ENCODE measurements around the gene MFGE8. TPM values are rescaled to one million over a fixed set of nuclear protein-coding genes. Genes with fewer than 3 reads are reported as not detected.

The MFGE8 gene
- total RNA-seq, 1 donor from 2014 or later: 140 TPM

DNA sequence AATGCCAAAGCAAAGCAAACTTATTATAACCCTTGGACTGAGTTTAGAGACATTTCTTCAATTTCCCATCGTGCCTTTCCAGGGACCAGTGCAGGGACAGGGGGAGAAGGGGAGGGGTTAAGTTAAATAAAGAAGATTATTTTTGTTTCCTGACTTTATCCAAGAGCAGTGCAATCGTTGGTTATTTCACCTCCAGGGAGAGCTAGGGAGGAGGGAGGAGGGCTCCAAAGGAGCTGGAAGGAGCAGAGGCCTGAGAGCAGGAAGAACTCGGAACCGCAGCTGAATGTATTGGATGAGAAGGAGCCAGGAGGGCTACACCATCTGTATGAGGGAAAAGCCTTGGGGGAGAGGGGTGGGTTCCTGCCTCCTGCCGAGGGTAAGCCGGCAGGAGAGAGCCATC is 38.5 kb downstream of the MFGE8 start:
- no peak for DNase-seq (ENCODE audit: extremely low read depth, low read depth, low spot score)

DNA sequence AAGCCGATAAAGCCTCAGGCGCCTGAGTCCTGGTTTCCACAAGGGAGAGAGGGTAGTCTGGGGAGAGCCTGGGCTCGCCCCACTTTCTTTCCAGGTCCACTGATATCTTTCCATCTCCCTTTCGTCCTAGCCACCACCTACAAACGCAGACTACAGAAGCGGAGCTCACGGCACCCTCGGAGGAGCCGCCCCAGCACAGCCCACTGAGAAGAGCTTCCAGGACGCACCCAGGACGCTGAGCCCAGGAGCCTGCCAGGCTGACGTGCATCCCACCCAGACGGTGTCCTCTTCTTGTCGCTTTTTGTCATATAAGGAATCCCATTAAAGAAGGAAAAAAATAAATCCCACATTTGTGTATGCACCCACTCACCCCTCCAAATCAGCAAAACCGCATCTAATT is 38.9 kb downstream of the MFGE8 start:
- DNase-seq (ENCODE audit: extremely low read depth, low read depth, low spot score): no peak

DNA sequence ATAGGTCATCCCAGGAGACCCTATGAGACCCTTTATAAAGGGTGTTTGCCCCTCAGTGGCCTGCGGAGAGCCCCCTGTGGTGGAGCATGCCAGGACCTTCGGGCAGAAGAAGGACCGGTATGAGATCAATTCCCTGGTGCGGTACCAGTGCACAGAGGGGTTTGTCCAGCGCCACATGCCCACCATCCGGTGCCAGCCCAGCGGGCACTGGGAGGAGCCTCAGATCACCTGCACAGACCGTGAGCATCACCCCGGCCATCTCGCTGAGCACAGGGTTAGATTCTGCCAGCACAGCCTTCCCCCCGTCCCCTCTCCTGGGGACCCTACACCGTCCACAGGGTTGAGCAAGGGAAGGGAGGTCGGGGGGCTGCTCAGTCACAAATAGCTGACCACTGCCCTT is 39.4 kb downstream of the MFGE8 start:
- DNase-seq (ENCODE audit: extremely low read depth, low read depth, low spot score): no peak

DNA sequence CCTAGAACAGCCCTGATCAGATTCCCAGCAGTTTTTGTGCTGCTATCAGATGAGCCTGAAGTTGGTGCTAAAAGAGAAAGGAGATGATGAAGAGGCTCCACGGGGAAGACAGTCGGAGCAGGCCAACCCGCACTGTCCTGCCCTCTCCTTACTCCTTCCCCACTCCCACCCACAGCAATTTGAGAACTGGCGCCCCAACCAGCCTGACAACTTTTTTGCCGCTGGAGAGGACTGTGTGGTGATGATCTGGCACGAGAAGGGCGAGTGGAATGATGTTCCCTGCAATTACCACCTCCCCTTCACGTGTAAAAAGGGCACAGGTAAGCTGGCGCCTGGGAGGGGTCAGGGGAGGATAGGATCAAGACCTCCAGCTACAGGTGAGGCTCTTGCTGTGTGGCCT is 40.5 kb downstream of the MFGE8 start:
- DNase-seq (ENCODE audit: extremely low read depth, low read depth, low spot score): no peak

DNA sequence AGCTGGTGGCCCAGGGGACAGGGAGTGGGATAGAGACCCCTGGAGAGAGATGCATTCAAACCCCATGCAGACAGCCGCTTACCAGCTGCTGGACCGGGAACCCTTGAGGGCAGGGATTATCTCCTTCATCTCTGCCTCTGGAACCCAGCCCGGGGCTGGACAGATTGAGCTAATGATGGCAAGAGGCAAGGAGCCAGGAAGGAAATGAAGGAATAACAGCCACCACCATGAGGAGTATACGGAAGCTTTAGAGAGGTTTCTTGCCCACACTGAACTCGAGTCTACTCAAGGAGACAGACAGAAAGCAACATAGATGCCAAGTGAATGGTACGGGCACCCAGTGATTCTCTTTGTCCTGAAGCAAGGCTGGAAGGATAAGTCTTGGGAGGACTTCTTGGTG is 41.1 kb downstream of the MFGE8 start:
- DNase-seq (ENCODE audit: extremely low read depth, low read depth, low spot score): no peak

DNA sequence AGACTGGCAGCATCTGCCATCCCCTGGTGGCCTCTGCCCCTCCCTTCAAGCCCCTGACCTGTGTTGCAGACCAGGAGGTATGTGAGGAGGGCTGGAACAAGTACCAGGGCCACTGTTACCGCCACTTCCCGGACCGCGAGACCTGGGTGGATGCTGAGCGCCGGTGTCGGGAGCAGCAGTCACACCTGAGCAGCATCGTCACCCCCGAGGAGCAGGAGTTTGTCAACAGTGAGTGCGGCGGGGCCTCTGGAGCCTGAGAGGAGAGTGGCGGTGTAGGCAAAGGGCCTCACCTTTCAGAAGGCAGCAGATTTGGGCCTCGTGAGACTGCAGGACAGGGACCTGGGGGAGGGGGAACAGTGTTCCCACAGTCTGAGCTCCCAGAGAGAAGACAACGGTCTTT is 41.9 kb downstream of the MFGE8 start:
- no peak for DNase-seq (ENCODE audit: extremely low read depth, low read depth, low spot score)

DNA sequence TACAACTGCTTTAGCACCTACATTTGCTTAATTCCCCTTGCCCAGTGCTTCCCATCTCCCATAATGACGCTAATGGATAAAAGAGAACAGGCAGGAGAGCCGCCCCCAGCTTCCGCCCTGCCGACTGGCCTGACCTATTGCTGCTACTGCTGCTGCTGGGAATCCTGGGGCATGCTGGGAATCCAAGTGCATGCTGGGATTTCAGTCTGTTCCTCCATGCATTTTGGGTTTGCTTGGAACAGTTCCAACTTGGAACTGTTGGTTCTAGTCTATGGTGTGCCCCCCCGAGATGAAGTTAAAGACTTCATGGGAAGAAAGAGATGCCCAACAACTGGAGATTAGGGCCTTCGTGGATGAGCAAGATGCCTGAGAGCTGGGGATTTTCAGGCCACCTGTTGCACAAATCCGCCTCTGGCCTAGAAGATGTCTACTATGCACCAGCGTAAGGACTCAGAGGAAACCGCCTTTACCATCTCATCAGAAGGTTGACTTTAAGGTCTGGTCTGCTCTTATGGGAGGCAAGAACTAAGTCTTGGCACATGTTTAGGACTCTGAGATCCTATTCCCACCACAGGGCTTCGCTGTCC is 46.8 kb downstream of the MFGE8 start:
- no peak for DNase-seq (ENCODE audit: extremely low read depth, low read depth, low spot score)

DNA sequence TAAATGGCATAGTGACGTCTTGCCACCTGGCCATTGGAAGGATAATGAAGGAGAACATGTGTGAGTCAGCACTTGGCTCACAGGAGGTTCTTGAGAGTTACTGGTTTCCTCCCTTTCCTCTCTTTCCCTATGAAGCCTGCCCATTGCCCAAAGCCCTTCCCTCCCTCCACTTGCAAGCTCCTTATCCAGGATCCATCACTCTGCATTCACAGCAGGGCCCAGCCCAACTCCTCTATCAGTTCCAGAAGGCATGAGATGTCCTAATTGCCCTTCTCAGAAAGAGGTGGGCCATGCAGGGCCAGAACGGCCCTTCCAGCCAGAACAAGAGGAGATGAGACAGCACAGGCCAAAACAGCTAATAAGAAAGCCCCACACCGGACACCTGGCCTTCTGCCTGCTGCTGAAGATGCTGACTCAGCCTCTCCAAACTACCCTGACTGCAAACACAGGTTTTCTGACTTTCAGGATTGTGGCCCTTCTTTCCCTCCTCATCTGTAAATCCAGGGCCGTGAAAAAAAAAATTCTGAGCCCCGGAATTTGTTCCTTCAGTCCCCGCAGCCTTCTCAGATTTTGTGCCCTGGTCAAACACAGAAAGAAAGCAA is 47.6 kb downstream of the MFGE8 start:
- DNase-seq (ENCODE audit: extremely low read depth, low read depth, low spot score): no peak

DNA sequence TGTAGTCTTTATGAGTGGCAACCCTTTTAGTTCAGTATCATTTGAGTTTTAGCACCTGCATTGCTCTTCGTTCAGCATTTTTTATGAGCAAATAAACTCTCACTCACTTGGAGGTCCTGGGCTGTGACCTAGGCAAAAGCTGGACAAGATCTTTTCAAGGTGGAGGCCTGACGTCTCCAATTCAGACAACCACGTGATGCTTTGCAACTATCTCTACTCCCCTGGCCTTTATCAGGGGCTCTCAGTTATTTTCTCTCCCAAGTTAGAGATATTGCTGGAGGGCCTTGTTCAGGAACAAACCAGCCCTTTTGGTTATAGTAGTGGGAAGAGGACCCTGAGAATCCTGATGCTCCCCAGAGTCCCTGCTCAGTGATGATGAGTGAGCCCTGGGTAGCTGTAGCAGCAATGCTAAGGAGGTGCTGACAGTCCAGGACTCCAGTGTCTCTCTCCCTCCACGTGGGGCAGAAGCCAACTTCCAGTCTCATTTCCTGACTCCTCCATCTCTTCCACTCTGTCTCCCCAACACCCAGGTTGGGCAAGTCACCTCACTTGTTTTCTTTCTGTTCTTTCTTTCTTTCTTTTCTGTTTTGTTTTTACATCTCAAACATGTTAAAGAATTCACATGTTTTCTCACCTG is 48.2 kb downstream of the MFGE8 start:
- DNase-seq (ENCODE audit: extremely low read depth, low read depth, low spot score): no peak

DNA sequence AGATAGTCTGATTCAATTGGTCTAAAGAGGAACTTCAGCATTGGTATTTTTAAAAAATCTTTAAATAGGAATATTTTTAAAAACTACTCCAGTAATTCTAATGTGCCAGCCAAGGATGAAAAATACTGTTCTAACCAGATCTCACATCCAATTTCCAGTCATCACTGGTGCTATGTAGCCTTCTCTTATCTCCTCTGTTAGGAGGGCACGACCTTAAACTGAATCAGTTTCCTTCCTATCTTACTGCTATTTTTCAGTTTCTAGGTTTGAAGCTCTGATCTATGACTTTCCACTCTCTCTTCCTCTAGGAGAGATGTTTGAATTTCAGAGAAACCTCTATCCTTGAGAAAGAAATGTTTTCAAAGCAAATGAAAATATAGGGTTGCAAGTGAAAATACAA is 49.8 kb downstream of the MFGE8 start:
- DNase-seq (ENCODE audit: extremely low read depth, low read depth, low spot score): no peak

DNA sequence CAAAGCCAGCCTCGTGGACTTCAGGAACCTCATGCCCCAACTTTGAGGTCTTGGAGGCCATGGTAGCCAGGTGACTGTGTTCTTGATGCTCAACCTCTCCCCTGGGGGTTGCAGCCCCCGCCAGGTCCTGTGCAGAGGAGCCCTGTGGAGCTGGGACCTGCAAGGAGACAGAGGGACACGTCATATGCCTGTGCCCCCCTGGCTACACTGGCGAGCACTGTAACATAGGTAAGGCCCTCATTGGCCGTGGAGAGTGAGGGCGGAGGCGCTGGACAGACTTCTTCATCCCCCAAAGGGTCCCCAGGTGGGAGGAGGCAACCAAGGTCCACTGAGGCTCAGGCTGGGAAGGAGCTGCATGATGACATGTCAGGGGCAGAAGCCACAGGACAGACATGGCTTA is 53.0 kb downstream of the MFGE8 start:
- no peak for DNase-seq (ENCODE audit: extremely low read depth, low read depth, low spot score)

DNA sequence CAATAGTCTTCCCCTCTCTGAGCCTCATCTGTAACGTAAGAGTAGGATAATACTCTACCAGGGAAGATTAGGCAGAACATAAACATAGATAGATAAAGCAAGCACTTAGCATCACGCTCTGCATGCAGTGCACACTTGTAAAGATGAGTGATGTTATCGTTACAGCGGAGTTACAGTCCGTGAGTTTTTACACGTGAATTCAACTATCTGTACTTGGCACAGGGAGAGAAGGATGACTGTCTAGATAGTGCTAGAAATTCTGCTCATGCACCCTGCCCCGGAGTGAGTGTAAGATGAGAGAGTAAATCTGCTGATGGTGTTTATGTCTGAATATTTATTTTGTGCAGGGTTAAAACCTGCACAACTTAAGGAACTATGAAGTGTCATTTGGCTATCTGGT is 53.6 kb downstream of the MFGE8 start:
- no peak for DNase-seq (ENCODE audit: extremely low read depth, low read depth, low spot score)

DNA sequence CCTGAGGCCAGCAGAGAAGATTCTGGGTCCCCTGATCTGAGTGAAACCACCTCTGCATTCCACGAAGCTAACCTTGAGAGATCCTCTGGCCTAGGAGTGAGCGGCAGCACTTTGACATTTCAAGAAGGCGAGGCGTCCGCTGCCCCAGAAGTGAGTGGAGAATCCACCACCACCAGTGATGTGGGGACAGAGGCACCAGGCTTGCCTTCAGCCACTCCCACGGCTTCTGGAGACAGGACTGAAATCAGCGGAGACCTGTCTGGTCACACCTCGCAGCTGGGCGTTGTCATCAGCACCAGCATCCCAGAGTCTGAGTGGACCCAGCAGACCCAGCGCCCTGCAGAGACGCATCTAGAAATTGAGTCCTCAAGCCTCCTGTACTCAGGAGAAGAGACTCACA is 54.2 kb downstream of the MFGE8 start:
- no peak for DNase-seq (ENCODE audit: extremely low read depth, low read depth, low spot score)

DNA sequence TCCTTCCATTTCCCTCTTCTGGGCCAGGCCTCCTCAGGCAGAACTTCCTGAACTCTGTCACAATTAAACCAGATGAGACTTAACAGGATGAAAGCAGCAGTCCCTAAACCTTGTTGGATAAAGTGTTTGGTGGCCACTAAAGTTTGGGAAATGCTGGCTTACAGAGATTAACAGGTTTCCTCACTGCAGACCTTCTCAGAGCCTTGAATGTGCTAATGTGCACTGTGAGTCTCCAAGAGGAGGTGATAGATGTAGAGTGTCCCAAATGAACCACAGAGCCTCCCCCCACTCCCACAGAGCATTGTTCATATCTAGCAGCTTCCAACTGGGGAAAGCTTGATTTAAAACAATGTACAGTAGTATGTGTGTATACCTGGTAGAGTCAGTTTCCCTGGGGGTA is 60.7 kb downstream of the MFGE8 start:
- DNase-seq (ENCODE audit: extremely low read depth, low read depth, low spot score): no peak

DNA sequence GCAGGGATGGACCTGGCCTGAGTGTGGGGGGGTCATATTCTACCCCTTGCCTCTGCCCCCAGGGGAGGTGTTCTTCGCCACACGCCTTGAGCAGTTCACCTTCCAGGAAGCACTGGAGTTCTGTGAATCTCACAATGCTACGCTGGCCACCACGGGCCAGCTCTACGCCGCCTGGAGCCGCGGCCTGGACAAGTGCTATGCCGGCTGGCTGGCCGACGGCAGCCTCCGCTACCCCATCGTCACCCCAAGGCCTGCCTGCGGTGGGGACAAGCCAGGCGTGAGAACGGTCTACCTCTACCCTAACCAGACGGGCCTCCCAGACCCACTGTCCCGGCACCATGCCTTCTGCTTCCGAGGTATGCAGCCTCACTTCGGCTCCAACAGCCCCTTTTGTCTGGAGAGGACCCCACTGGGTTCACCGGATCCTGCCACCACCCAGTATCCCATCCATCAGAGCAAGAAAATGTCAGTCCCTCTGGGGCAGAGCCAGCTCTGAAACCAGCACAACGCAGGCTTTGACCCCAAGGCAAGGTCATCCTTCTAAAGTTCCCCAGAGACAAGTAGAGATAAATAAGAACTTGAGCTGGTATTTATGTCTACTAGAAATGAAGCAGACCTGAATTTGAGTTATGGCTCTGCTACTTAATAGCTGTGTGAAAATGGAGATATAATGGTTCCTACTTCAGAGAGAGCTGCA is 63.7 kb downstream of the MFGE8 start:
- DNase-seq (ENCODE audit: extremely low read depth, low read depth, low spot score): no peak

Other genes with a start within 250 kb of the MFGE8 start
- gene ACAN, start 109.9 kb downstream of the MFGE8 start, total RNA-seq: 0.19 and 2.2 TPM in 2 replicates
- 4.0 and 22.4 TPM in 2 replicates for gene HAPLN3, start 17.8 kb downstream of the MFGE8 start, total RNA-seq
- 34.6 and 47.3 TPM in 2 replicates for gene ABHD2, start 175.1 kb upstream of the MFGE8 start, total RNA-seq